CD4-positive, alpha-beta T cell treated with Interleukin-1 beta for 1 hour (primary cell): ENCODE measurements around the gene SRP68.

ENCODE experiments used
- DNase-seq, 2 donors: peaks; one replicate each; pipeline ENCODE4 v3.0.0-alpha.2; 2020 to 2022

SRP68 gene

GRCh38 chr17:75996665-75997590, 75.4 kb downstream of the SRP68 start:
- DNase-seq, result peak; percentile 38 to 51

GRCh38 chr17:75995385-75995925, 76.9 kb downstream of the SRP68 start:
- no peak for DNase-seq

DNA sequence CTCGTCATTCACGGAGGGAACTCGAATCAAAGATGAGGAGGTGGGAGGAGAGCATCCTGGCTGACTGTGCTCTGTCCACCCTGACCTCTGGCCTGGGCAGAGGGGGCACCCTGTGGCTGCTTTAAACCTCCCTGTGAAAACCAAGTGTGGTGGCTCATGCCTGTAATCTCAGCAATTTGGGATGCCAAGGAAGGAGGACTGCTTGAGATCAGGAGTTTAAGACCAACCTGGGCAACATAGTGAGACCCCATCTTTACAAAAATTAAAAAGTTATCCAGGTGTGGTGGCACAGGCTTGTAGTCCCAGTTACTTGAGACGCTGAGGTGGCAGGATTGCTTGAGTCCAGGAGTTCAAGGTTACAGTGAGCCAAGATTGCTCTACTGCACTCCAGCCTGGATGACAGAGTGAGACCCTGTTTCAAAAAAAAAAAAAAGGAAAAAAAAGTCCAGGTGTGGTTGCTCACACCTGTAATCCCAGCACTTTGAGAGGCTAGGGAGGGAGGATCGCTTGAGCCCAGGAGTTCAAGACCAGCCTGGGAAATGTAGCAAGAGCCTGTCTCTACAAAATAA, 77.4 kb downstream of the SRP68 start:
- no peak for DNase-seq

- DNase-seq, result no peak
Measured at GRCh38 chr17:75991396-75991795, 80.9 kb downstream of the SRP68 start.
